HUDEP-2 (cell line): ENCODE data around the gene SPTBN5.
A peak's percentile ranks its signal among the peaks of the same experiment; 100 is the strongest.

ENCODE experiments used
- DNase-seq, 76 experiments: peaks; one replicate each; lab custom pipeline; 2025; ENCODE audit not compliant: unreplicated experiment in 76 of 76; lab: John Stamatoyannopoulos, UW

Gene SPTBN5

DNA sequence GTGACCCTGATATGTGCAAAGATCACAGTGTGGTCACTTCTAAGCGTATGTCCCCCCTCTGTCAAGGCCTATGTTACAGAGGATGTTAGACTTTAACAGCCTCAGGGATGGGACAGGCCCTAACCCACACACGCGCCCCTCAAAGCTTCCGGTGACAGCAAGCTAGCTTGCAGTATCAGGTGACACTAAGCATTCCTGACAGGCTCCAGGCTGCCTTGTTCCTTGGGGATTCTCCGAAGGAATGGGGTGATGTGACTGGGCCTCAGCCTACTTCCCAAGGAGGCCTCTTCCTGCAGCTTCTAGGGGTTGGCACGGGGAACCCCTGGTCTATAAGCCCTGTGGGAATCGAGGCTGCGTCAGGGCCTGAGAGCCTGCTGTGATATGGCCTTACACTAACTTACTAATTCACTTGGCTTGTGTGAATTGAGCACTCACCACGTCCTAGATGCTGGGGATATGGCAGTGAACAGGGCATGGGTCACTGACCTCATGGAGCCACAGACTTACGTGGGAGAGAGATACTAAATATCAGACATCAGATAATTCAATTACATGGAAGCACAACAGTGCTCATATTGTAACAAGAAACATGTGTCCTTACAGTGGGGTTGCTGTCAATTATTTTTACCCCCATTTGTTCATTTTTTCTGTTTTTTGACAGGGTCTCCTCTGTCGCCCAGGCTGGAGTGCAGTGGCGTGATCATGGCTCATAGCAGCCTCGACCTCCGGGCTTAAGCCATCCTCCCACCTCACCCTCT lies 11.4 kb upstream of the SPTBN5 start:
- no peak for DNase-seq

GRCh38 chr15:41904541-41905005 lies 10.7 kb upstream of the SPTBN5 start:
- DNase-seq: peak in 56 of 76 experiments; percentile 8 to 71 (median 35)

DNA sequence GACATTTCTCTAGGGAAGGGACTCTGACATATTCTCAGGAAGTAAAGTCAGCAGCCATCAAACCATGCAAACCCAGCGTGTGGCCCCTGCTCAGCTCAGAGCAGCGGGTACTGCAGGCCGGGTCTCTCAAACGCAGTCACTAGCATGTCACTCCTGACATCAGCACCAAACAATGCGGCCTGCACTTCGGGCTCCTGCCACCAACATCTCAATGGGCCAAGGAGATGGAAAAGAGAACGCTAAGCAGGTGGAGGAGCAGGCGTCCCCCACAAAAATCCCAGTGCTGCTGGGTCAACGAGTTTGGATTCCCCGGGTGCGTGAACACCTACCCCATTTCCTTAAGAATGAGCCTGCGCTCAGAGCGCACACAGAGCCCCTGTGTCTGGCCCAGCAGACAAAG lies 9.9 kb upstream of the SPTBN5 start:
- no peak for DNase-seq

- no peak for DNase-seq
Observed at GRCh38 chr15:41901431-41901830, 7.6 kb upstream of the SPTBN5 start.

DNA sequence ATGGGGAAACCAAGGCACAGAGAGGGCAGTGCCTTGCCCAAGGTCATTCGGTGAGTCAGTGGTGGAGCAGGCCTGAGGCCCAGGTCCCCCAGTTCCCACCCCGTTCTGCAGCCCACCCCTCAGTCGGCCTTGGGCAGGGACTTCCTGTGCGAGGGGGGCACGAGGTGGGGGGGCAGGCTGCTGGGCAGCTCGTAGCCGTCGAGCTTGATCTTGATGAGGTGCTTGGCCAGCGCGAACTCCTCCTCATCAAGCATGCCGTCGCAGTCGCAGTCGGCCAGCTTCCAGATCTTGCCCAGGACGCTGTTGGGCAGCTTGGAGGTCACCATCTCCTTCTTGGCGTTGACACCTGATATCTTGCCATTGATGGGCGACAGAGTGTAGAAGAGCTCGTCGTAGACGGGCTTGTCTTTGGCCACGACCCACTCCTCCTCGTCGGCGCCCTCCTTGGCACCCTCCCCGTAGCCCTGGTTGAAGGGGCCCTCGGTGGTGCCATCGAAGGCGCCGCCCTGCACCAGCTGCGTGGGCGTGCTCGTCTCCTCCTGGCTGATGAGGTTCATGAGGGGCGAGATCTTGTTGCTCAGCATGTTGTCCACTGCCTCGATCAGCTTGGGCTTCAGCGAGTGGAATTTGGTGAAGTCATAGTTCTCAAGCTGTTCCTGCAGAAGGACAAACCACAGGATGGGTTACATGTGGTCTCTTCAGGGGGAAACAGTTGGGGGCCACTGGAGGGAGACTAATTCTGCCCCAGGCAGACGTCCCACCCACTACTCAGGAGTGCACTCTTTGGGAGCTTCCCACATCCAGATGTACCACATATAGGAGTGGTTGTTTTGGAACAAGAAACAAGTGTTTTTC lies 6.9 kb upstream of the SPTBN5 start:
- DNase-seq: no peak

GRCh38 chr15:41899854-41900442 lies 6.1 kb upstream of the SPTBN5 start:
- DNase-seq: no peak

GRCh38 chr15:41897363-41897799 lies 3.5 kb upstream of the SPTBN5 start:
- no peak for DNase-seq

DNA sequence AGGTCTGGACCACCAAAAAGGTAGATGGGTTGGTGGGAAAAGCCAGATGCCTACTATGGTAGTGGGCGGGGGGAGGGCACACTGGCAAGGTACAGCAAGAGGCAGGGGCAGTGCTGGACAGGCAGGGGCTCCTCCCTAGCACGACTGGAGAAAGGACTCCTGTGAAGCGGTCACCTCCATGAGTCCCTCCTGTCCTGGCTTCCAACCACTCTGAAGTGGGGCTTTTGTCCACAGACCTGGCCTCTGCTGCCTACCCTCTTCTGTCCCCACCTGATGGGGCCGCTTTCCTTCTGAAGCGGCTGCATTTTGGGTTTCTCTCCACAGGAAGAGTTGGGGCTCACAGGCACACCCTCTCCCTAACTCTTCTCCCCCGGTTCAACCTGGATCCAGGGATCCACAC lies 2.7 kb upstream of the SPTBN5 start:
- DNase-seq: no peak

DNA sequence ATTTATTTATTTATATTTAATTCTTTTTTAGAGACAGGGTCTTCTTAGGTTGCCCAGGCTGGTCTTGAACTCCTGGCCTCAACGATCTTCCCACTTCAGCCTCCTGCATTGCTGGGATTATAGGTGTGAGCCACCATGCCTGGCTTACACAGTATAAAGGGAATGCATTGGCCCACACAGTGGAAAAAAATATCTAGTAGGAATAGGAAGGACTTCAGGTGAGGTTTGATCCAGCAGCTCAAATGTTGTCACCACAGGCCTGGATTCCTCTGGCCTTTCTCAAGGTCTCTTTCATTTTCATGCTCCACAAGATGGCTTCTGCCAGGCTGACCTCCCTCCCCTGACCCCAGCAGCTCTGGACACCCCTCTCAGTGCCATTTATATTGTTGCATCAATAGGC lies 2.1 kb upstream of the SPTBN5 start:
- no peak for DNase-seq

DNA sequence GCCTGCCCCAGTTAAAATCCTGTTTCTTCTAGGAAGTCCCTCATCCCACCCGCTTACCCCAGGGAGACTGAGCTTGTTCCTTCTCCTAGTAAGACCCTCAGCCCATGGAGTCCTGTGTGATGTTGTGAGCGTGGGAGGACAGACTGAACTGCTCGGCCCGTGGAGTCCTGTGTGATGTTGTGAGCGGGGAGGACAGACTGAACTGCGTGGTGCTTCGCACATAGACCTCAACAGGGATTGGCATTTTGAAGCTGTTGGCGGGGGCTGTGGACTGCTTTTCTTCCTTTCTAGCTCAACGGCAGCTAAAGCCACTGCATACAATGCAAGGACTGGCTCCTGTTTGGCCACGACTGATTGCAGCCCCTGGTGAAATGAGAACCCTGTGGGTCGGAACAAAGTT lies 1.6 kb upstream of the SPTBN5 start:
- DNase-seq: no peak

GRCh38 chr15:41894791-41895463 lies 1.1 kb upstream of the SPTBN5 start:
- peak in 7 of 76 experiments; percentile 1 to 28 (median 11) for DNase-seq

DNA sequence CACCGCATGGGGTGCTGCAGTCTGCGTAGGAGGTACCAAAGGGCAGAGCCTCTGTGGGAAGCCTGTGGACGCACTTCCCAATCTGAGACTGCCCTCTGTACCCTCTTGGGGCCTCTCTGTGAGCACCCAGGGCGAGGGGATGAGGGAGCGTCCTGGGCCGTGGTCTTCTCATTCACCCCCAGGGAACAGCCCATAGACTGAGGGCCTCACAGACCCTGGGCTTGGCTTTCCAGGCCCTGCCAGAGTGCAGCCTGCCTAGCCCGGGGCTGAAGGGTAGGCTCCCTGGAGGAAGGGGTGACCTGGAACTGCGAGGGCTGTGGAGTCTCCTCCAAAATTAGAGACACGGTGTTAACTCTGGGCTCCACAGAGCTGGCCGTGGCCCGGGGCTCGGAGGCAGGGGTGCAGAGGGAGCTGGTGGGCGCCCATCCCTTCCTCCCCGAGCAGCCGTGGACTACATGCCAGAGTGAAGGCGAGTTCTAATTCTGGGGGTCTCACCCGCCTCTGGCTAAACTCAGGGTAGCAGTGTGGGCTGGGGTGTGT lies 468 bp upstream of the SPTBN5 start:
- no peak for DNase-seq

GRCh38 chr15:41892621-41893421 lies 1.0 kb downstream of the SPTBN5 start:
- DNase-seq: peak in 7 of 76 experiments; percentile 4 to 29 (median 13)

DNA sequence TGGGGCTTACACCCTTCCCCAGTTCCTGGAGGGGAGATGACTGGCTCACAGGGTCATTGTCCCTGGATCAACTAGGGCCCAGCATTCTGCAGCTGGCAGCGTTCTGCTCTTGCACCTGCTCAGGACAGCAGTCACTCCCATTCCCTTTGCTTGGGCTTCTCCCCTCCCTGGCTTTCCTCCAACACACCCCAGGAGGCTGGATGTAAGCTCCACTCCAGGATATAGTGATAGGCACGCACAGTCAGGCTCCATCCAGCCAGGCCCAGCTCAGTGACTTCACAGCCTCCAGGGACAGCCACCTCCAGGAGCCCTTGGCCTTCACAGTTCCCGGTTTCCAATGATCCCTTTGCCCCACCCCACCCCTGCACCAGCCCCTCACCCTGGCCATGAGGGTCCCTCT lies 1.9 kb downstream of the SPTBN5 start:
- no peak for DNase-seq

DNA sequence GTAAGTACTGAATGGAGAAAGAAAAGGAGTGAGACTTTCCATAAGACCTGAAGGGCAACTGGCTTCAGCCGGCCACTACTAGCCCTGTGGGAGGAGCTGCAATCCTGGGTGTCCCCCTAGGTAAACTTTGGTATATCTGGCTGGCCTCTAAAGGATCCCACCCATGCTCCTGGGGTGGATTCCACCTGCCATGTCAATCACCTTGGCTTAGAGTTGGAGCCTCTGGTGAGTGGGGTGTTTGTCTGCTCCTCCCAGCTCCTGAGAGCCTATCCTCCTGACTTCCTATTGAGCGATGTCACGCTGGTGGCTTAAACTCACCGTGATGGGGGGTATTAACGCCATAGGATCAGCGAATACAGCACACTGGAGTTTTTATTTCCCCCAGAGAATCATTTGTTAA lies 2.6 kb downstream of the SPTBN5 start:
- DNase-seq: no peak

DNA sequence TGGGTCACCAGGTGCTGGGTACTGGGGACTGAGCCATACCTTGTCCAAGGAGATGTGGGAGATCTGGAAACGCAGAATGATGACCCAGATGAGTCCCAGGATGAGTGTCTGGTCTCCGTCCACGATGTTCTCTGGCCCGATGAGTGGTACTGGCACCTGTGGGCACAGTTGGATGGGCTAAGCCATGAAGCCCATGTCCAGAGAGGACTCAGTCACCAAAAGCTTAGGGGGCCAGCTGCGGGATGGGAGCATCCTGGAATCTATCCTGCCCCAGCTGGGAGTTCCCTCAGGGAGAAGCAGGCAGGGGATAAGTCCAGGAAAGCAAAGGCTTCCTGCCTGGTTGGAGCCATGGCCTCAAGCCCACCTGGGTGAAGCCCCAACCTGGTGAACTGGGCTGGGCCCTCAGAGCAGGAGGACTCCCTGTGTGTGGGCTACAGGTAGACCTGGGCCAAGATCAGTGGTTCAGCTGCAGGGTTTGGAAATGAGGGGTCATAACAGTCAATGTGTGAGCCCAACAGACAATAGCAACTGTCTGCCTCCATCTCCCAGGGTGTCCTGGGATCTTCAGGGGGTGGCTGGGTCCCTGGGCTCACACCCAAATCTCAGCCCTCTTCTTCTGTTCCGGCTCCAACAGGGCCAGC lies 3.7 kb downstream of the SPTBN5 start:
- DNase-seq: no peak

- no peak for DNase-seq
Observed at GRCh38 chr15:41888662-41889253, 5.1 kb downstream of the SPTBN5 start.

DNA sequence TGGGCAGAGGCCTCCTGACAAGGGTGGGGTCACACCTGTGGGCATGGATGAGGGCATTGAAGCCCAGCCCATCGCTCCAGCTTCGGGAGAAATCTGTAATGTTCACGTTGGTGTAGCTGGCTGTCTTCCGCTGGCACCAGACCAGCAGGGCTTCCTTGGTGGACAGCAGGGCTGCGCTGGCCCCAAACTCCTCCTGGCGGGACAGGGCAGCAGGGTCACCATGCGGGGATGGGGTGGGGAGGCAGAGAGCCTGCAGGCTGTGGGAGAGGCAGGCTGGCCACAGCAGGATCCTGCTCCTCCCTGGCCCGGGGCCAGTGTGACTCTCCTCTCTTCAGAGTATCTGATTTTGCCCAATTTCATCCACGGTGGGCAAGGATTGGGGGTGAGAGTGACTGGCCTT lies 6.0 kb downstream of the SPTBN5 start:
- no peak for DNase-seq

GRCh38 chr15:41887161-41887560 lies 6.7 kb downstream of the SPTBN5 start:
- DNase-seq: no peak
